ENCODE measurements around the gene TPSB2.

TPSB2 gene

GRCh38 chr16:1264345-1265089 lies 34.5 kb upstream of the TPSB2 start:
- Histone ChIP-seq H3K9ac (ENCODE audit: low read length) (no peak overlapping the region), H3K56ac (ENCODE audit: low read length) (no peak overlapping the region), H3K4me2 (ENCODE audit: low read length) (no peak overlapping the region), H2AK5ac (ENCODE audit: low read length) (no peak overlapping the region), H3K27me3 (ENCODE audit: insufficient read depth, low read length, poor library complexity) (peaks cover 15% of the 10 kb centered on the region), H2BK120ac (ENCODE audit: low read depth, low read length) (no peak overlapping the region), H4K8ac (ENCODE audit: low read depth, low read length) (no peak overlapping the region), H3K23ac (ENCODE audit: low read length) (no peak overlapping the region), H3K4ac (ENCODE audit: low read depth, low read length) (no peak overlapping the region), H3K36me3 (ENCODE audit: control insufficient read depth, insufficient read depth, low read length) (no peaks in the 10 kb centered on the region), H4K5ac (ENCODE audit: low read length) (no peak overlapping the region), H3K4me1 (ENCODE audit: control insufficient read depth, low read depth, low read length) (no peaks in the 10 kb centered on the region), H2BK5ac (ENCODE audit: low read length) (no peak overlapping the region), H3K79me1 (ENCODE audit: low read length) (no peaks in the 10 kb centered on the region), H3K27ac (ENCODE audit: low read depth, low read length) (no peak overlapping the region), H3K4me3 (ENCODE audit: low read length) (no peak overlapping the region), H3K79me2 (ENCODE audit: control insufficient read depth, insufficient read depth, low read length) (no peaks in the 10 kb centered on the region), H3K18ac (ENCODE audit: low read length) (no peak overlapping the region), H2BK15ac (replicated peaks; ENCODE audit: low read depth) (no peak overlapping the region)
- 100% methylated on average over 1 of the region's 16 CpGs for WGBS (ENCODE audit: extremely low coverage, insufficient coverage, low lambda C conversion rate)
- no peak for DNase-seq

- peak; percentile 11 for DNase-seq
Measured at GRCh38 chr16:1263591-1264344, 33.8 kb upstream of the TPSB2 start.

DNA sequence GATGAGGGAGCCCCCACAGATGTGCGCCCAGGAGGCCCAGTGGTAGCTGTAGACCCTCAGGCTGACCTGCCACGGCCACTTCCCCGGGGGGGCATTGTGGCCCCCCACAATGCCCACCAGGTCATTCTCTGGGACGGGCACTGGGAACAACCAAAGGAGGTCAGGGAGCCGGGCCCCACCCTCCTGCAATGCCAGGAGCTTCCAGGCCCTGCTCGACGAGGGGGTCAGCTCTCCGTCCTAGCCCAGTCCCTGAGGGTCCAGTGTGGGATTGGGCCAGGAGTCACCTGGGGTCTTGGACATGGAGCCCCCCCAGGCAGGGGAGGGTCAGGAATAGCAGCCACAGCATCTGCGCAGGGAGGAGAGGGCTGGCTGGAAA lies 32.9 kb upstream of the TPSB2 start:
- Histone ChIP-seq H3K79me1 (ENCODE audit: low read length) (no peaks in the 10 kb centered on the region), H3K18ac (ENCODE audit: low read length) (no peak overlapping the region), H3K9ac (ENCODE audit: low read length) (no peak overlapping the region), H3K4ac (ENCODE audit: low read depth, low read length) (no peak overlapping the region), H3K4me2 (ENCODE audit: low read length) (no peak overlapping the region), H3K56ac (ENCODE audit: low read length) (no peak overlapping the region), H2BK15ac (replicated peaks; ENCODE audit: low read depth) (no peak overlapping the region), H3K4me3 (ENCODE audit: low read length) (no peak overlapping the region), H4K8ac (ENCODE audit: low read depth, low read length) (no peak overlapping the region), H2AK5ac (ENCODE audit: low read length) (no peak overlapping the region), H3K79me2 (ENCODE audit: control insufficient read depth, insufficient read depth, low read length) (no peaks in the 10 kb centered on the region), H4K5ac (ENCODE audit: low read length) (no peak overlapping the region), H3K27ac (ENCODE audit: low read depth, low read length) (no peak overlapping the region), H2BK5ac (ENCODE audit: low read length) (no peak overlapping the region), H2BK120ac (ENCODE audit: low read depth, low read length) (no peak overlapping the region), H3K4me1 (ENCODE audit: control insufficient read depth, low read depth, low read length) (no peaks in the 10 kb centered on the region), H3K36me3 (ENCODE audit: control insufficient read depth, insufficient read depth, low read length) (no peaks in the 10 kb centered on the region), H3K23ac (ENCODE audit: low read length) (no peak overlapping the region), H3K27me3 (ENCODE audit: insufficient read depth, low read length, poor library complexity) (peaks cover 22% of the 10 kb centered on the region)
- no peak for DNase-seq
- no CpG with 5 or more reads among the region's 9 CpGs for WGBS (ENCODE audit: extremely low coverage, insufficient coverage, low lambda C conversion rate)

More at GRCh38 chr16:1263591-1264344, 33.8 kb upstream of the TPSB2 start:
- no peak overlapping the region for H3K23ac ChIP-seq (ENCODE audit: low read length)
- H3K4ac ChIP-seq (ENCODE audit: low read depth, low read length), result no peak overlapping the region
- no peak overlapping the region for H3K27ac ChIP-seq (ENCODE audit: low read depth, low read length)
- H4K5ac ChIP-seq (ENCODE audit: low read length), result no peak overlapping the region
- H2BK15ac ChIP-seq (replicated peaks; ENCODE audit: low read depth), result no peak overlapping the region
- H3K36me3 ChIP-seq (ENCODE audit: control insufficient read depth, insufficient read depth, low read length), result no peaks in the 10 kb centered on the region
- H3K79me2 ChIP-seq (ENCODE audit: control insufficient read depth, insufficient read depth, low read length), result no peaks in the 10 kb centered on the region
- H2AK5ac ChIP-seq (ENCODE audit: low read length), result no peak overlapping the region
- no peak overlapping the region for H3K4me3 ChIP-seq (ENCODE audit: low read length)
- H3K27me3 ChIP-seq (ENCODE audit: insufficient read depth, low read length, poor library complexity), result peaks cover 22% of the 10 kb centered on the region
- no CpG with 5 or more reads among the region's 15 CpGs for WGBS (ENCODE audit: extremely low coverage, insufficient coverage, low lambda C conversion rate)
- no peak overlapping the region for H2BK120ac ChIP-seq (ENCODE audit: low read depth, low read length)
- no peak overlapping the region for H3K4me2 ChIP-seq (ENCODE audit: low read length)
- H4K8ac ChIP-seq (ENCODE audit: low read depth, low read length), result no peak overlapping the region
- H3K56ac ChIP-seq (ENCODE audit: low read length), result no peak overlapping the region
- no peak overlapping the region for H3K18ac ChIP-seq (ENCODE audit: low read length)
- H2BK5ac ChIP-seq (ENCODE audit: low read length), result no peak overlapping the region
- H3K79me1 ChIP-seq (ENCODE audit: low read length), result no peaks in the 10 kb centered on the region
- H3K9ac ChIP-seq (ENCODE audit: low read length), result no peak overlapping the region
- no peaks in the 10 kb centered on the region for H3K4me1 ChIP-seq (ENCODE audit: control insufficient read depth, low read depth, low read length)

- no peak for DNase-seq
- H3K4ac ChIP-seq (ENCODE audit: low read depth, low read length), result no peak overlapping the region
Measured at GRCh38 chr16:1262210-1262845, 32.3 kb upstream of the TPSB2 start.

GRCh38 chr16:1261131-1261892 lies 31.3 kb upstream of the TPSB2 start:
- no peak overlapping the region for H3K4me3 ChIP-seq (ENCODE audit: low read length)
- H4K5ac ChIP-seq (ENCODE audit: low read length), result no peak overlapping the region
- H2BK120ac ChIP-seq (ENCODE audit: low read depth, low read length), result no peak overlapping the region
- no peaks in the 10 kb centered on the region for H3K79me1 ChIP-seq (ENCODE audit: low read length)
- peaks cover 22% of the 10 kb centered on the region for H3K27me3 ChIP-seq (ENCODE audit: insufficient read depth, low read length, poor library complexity)
- H3K4ac ChIP-seq (ENCODE audit: low read depth, low read length), result no peak overlapping the region
- no peak overlapping the region for H4K8ac ChIP-seq (ENCODE audit: low read depth, low read length)
- no peak overlapping the region for H3K9ac ChIP-seq (ENCODE audit: low read length)
- H3K18ac ChIP-seq (ENCODE audit: low read length), result no peak overlapping the region
- no peaks in the 10 kb centered on the region for H3K4me1 ChIP-seq (ENCODE audit: control insufficient read depth, low read depth, low read length)
- no peaks in the 10 kb centered on the region for H3K79me2 ChIP-seq (ENCODE audit: control insufficient read depth, insufficient read depth, low read length)
- H3K27ac ChIP-seq (ENCODE audit: low read depth, low read length), result no peak overlapping the region
- no peaks in the 10 kb centered on the region for H3K36me3 ChIP-seq (ENCODE audit: control insufficient read depth, insufficient read depth, low read length)
- WGBS (ENCODE audit: extremely low coverage, insufficient coverage, low lambda C conversion rate), result no CpG with 5 or more reads among the region's 47 CpGs
- H3K23ac ChIP-seq (ENCODE audit: low read length), result no peak overlapping the region
- no peak overlapping the region for H2BK5ac ChIP-seq (ENCODE audit: low read length)
- H3K56ac ChIP-seq (ENCODE audit: low read length), result peak overlapping the region; percentile 15
- peak; percentile 54 for DNase-seq
- no peak overlapping the region for H2AK5ac ChIP-seq (ENCODE audit: low read length)
- H2BK15ac ChIP-seq (replicated peaks; ENCODE audit: low read depth), result no peak overlapping the region
- H3K4me2 ChIP-seq (ENCODE audit: low read length), result no peak overlapping the region

More at GRCh38 chr16:1262210-1262845, 32.3 kb upstream of the TPSB2 start:
- Histone ChIP-seq H3K4me3 (ENCODE audit: low read length) (no peak overlapping the region), H4K5ac (ENCODE audit: low read length) (no peak overlapping the region), H3K27me3 (ENCODE audit: insufficient read depth, low read length, poor library complexity) (peaks cover 22% of the 10 kb centered on the region), H3K79me2 (ENCODE audit: control insufficient read depth, insufficient read depth, low read length) (no peaks in the 10 kb centered on the region), H3K23ac (ENCODE audit: low read length) (no peak overlapping the region), H3K18ac (ENCODE audit: low read length) (no peak overlapping the region), H3K4me2 (ENCODE audit: low read length) (no peak overlapping the region), H3K9ac (ENCODE audit: low read length) (no peak overlapping the region), H3K4me1 (ENCODE audit: control insufficient read depth, low read depth, low read length) (no peaks in the 10 kb centered on the region), H2BK5ac (ENCODE audit: low read length) (no peak overlapping the region), H3K27ac (ENCODE audit: low read depth, low read length) (no peak overlapping the region), H4K8ac (ENCODE audit: low read depth, low read length) (no peak overlapping the region), H2BK120ac (ENCODE audit: low read depth, low read length) (no peak overlapping the region), H3K56ac (ENCODE audit: low read length) (no peak overlapping the region), H3K36me3 (ENCODE audit: control insufficient read depth, insufficient read depth, low read length) (no peaks in the 10 kb centered on the region), H3K79me1 (ENCODE audit: low read length) (no peaks in the 10 kb centered on the region), H2AK5ac (ENCODE audit: low read length) (no peak overlapping the region), H2BK15ac (replicated peaks; ENCODE audit: low read depth) (no peak overlapping the region)
- no CpG with 5 or more reads among the region's 32 CpGs for WGBS (ENCODE audit: extremely low coverage, insufficient coverage, low lambda C conversion rate)
